Glomerular visceral epithelial cell (primary cell): ENCODE data around the gene ATMIN.

Experiments
- DNase-seq: peaks from one replicate; pipeline ENCODE4 v3.0.0-alpha.2; 2016; ENCODE audit errors: extremely low spot score

The ATMIN gene

GRCh38 chr16:81069063-81069462 is 33.4 kb downstream of the ATMIN start:
- DNase-seq = no peak

- no peak for DNase-seq
Observed at GRCh38 chr16:81070979-81071378, 35.3 kb downstream of the ATMIN start.

GRCh38 chr16:81071805-81072204 is 36.2 kb downstream of the ATMIN start:
- DNase-seq = peak; percentile 11

GRCh38 chr16:81073560-81074330 is 38.1 kb downstream of the ATMIN start:
- DNase-seq = no peak

GRCh38 chr16:81076566-81077075 is 41.0 kb downstream of the ATMIN start:
- DNase-seq = peak; percentile 82

- DNase-seq = peak; percentile 92
Observed at GRCh38 chr16:81077076-81077940, 41.7 kb downstream of the ATMIN start, which contains the start of gene C16orf46. TSS of gene C16orf46 (minus strand) at chr16:81077238. CDS start at chr16:81063955, 13,283 bp downstream.

GRCh38 chr16:81080233-81080632 is 44.6 kb downstream of the ATMIN start:
- no peak for DNase-seq

GRCh38 chr16:81081014-81081413 is 45.4 kb downstream of the ATMIN start:
- no peak for DNase-seq

GRCh38 chr16:81088836-81089235 is 53.2 kb downstream of the ATMIN start:
- DNase-seq = no peak

- DNase-seq = no peak
Observed at GRCh38 chr16:81094771-81095251, 59.2 kb downstream of the ATMIN start.

GRCh38 chr16:81095653-81095952 is 60.0 kb downstream of the ATMIN start:
- DNase-seq = no peak

- peak; percentile 98 for DNase-seq
Observed at GRCh38 chr16:81095953-81096714, 60.5 kb downstream of the ATMIN start, which contains the start of gene GCSH. TSS of gene GCSH (minus strand) at chr16:81096395. CDS start at chr16:81096278, 117 bp downstream.

- no peak for DNase-seq
Observed at GRCh38 chr16:81096715-81097208, 61.1 kb downstream of the ATMIN start.
